HepG2 (cell line): ENCODE measurements around the gene SCGB1D1. TPM values are rescaled to one million over a fixed set of nuclear protein-coding genes. Genes with fewer than 3 reads are reported as not detected.

Experiments used
- ATAC-seq: fragments of 200-7000 bp; cut with Tn5 transposase; 3 replicates; pipeline ENCODE4 v1.9.1; 2020; ENCODE audit warnings: mild to moderate bottlenecking, moderate library complexity
- BruUV-seq: library from RNA; stranded (reverse); fragments of 400-500 nt; replicated peaks from 2 replicates; lab custom pipeline; 2021; lab: Mats Ljungman, UMichigan
- CTCF ChIA-PET: fragments of 300-600 bp; formaldehyde crosslinking; extraction: SDS; loops from one replicate; lab custom pipeline; 2021; ENCODE audit warnings: low total read pairs, inconsistent platforms, low intra/inter-chr PET ratio; lab: Yijun Ruan, JAX
- POLR2A ChIA-PET: fragments of 350-600 bp; sonication (Branson Sonifier 250); formaldehyde crosslinking; loops from one replicate; lab custom pipeline; 2020; ENCODE audit warnings: antibody characterized with exemption, inconsistent platforms; lab: Yijun Ruan, JAX
- DNase-seq: peaks from one replicate; pipeline ENCODE4 v3.0.0-alpha.2; 2015; ENCODE audit warnings: low spot score
- FAIRE-seq: peaks from 3 replicates; lab custom pipeline; 2011; peaks lifted over from hg19 to GRCh38; lab: Jason Lieb, UNC
- H2AFZ ChIP-seq: one replicate; pipeline ENCODE4 v1.6.1; 2011; ENCODE audit warnings: low read length, inconsistent platforms
- H3K27ac ChIP-seq: fragments of 300-600 bp; 3 replicates; pipeline ENCODE4 v1.8.0; 2011; ENCODE audit warnings: mixed run types, mild to moderate bottlenecking, mixed read lengths, low read length, inconsistent platforms; ENCODE audit not compliant: insufficient read depth; ENCODE audit errors: extremely low read length
- H3K27me3 ChIP-seq, 2 experiments: fragments of 200-600 bp in 1 of 2; 2 replicates in 1 of 2; 3 replicates in 1 of 2; pipeline versions ENCODE4 v1.6.0 to v1.8.0; 2011; ENCODE audit warnings: low read length in 2 of 2, mild to moderate bottlenecking in 2 of 2, moderate library complexity in 2 of 2, inconsistent platforms in 1 of 2; ENCODE audit not compliant: insufficient read depth in 2 of 2, control insufficient read depth in 1 of 2
- H3K36me3 ChIP-seq, 2 experiments: fragments of 200-600 bp in 1 of 2; replicated peaks in 1 of 2; 2 replicates in 1 of 2; 3 replicates in 1 of 2; pipeline versions ENCODE4 v1.5.1 to v1.8.0; 2011; ENCODE audit warnings: low read length in 2 of 2, inconsistent platforms in 1 of 2; ENCODE audit not compliant: insufficient read depth in 2 of 2, control insufficient read depth in 1 of 2
- H3K4me1 ChIP-seq: 2 replicates; pipeline ENCODE4 v1.5.1; 2012; ENCODE audit warnings: low read length, inconsistent platforms; ENCODE audit not compliant: insufficient read depth
- H3K4me2 ChIP-seq: 2 replicates; pipeline ENCODE4 v1.6.0; 2011; ENCODE audit warnings: low read depth, low read length, inconsistent platforms
- H3K4me3 ChIP-seq, 3 experiments: fragments of 200-600 bp in 1 of 3; sonication (generic), shearing (Covaris generic) in 1 of 3; replicated peaks in 1 of 3; 2 replicates each; pipeline ENCODE4 v1.5.1; 2011 to 2016; ENCODE audit warnings: low read length in 3 of 3, inconsistent platforms in 2 of 3, low read depth in 2 of 3, mild to moderate bottlenecking in 2 of 3, control low read depth in 1 of 3, mixed read lengths in 1 of 3; ENCODE audit not compliant: insufficient read depth in 1 of 3
- H3K79me2 ChIP-seq: one replicate; pipeline ENCODE4 v1.6.1; 2011; ENCODE audit warnings: low read length, inconsistent platforms; ENCODE audit not compliant: insufficient read depth
- H3K9ac ChIP-seq: 2 replicates; pipeline ENCODE4 v1.6.0; 2011; ENCODE audit warnings: mild to moderate bottlenecking, low read depth, low read length, inconsistent platforms; ENCODE audit not compliant: insufficient read depth
- H3K9me3 ChIP-seq: 2 replicates; pipeline ENCODE4 v1.5.1; 2012; ENCODE audit warnings: mild to moderate bottlenecking, low read length
- H4K20me1 ChIP-seq: 2 replicates; pipeline ENCODE4 v1.6.0; 2011; ENCODE audit warnings: inconsistent platforms, mild to moderate bottlenecking, low read length, moderate library complexity; ENCODE audit not compliant: insufficient read depth
- E2F5 ChIP-seq: sonication (generic); formaldehyde crosslinking; conservative IDR thresholded peaks from 2 replicates; pipeline ENCODE4 v1.4.0; 2020; ENCODE audit warnings: missing genetic modification reagents
- GATAD2A ChIP-seq: IDR thresholded peaks from 2 replicates; pipeline ENCODE4 v1.6.1; 2016
- HES4 ChIP-seq: sonication (generic); formaldehyde crosslinking; IDR thresholded peaks from 2 replicates; pipeline ENCODE4 v1.9.0; 2021; ENCODE audit warnings: mild to moderate bottlenecking, missing genetic modification reagents, borderline replicate concordance
- JUN ChIP-seq: sonication (generic); formaldehyde crosslinking; IDR thresholded peaks from 2 replicates; pipeline ENCODE4 v1.4.0; 2020; ENCODE audit warnings: mild to moderate bottlenecking, missing genetic modification reagents
- REPIN1 ChIP-seq: sonication (generic); formaldehyde crosslinking; IDR thresholded peaks from 2 replicates; pipeline ENCODE4 v1.8.0; 2022; ENCODE audit warnings: missing genetic modification reagents, low read depth, mild to moderate bottlenecking, borderline replicate concordance
- REST ChIP-seq, 2 experiments: IDR thresholded peaks; 2 replicates each; pipeline ENCODE4 v1.6.1; 2011 to 2012; ENCODE audit warnings: low read length in 2 of 2, borderline replicate concordance in 1 of 2, low read depth in 1 of 2, mild to moderate bottlenecking in 1 of 2, moderate library complexity in 1 of 2
- SRF ChIP-seq: IDR thresholded peaks from 2 replicates; pipeline ENCODE4 v1.6.1; 2011; ENCODE audit warnings: mild to moderate bottlenecking, low read depth, low read length, moderate library complexity
- ZNF136 ChIP-seq: sonication (generic); formaldehyde crosslinking; IDR thresholded peaks from 2 replicates; pipeline ENCODE4 v1.8.1; 2022; ENCODE audit warnings: low read depth, mild to moderate bottlenecking, moderate library complexity, missing genetic modification reagents
- ZNF205 ChIP-seq: IDR thresholded peaks from 2 replicates; pipeline ENCODE4 v1.6.1; 2018; ENCODE audit warnings: missing biosample characterization, missing genetic modification reagents
- ZNF350 ChIP-seq: sonication (generic); formaldehyde crosslinking; IDR thresholded peaks from 2 replicates; pipeline ENCODE4 v1.4.0; 2020; ENCODE audit warnings: mild to moderate bottlenecking, low read depth, missing genetic modification reagents, borderline replicate concordance
- ZNF382 ChIP-seq: sonication (generic); formaldehyde crosslinking; IDR thresholded peaks from 2 replicates; pipeline ENCODE4 v1.5.0; 2020; ENCODE audit warnings: missing genetic modification reagents, mild to moderate bottlenecking, borderline replicate concordance
- ZNF512B ChIP-seq: sonication (generic); formaldehyde crosslinking; IDR thresholded peaks from 2 replicates; pipeline ENCODE4 v1.5.1; 2020; ENCODE audit warnings: missing genetic modification reagents, mild to moderate bottlenecking, borderline replicate concordance
- ZNF737 ChIP-seq: sonication (generic); formaldehyde crosslinking; IDR thresholded peaks from 2 replicates; pipeline ENCODE4 v1.5.0; 2020; ENCODE audit warnings: missing genetic modification reagents, mild to moderate bottlenecking, borderline replicate concordance
- whole genome bisulfite sequencing: methylation state at CpG from one replicate; pipeline ENCODE4 v1.1.6; 2017; ENCODE audit warnings: low lambda C conversion rate; 5-methylcytosine and 5-hydroxymethylcytosine counted together
- in situ Hi-C: cut with HindIII; loops from 2 replicates; pipeline ENCODE4 v1.10.0; 2017; ENCODE audit warnings: low pct_unique_long_range_greater_than_20kb; ENCODE audit not compliant: extremely low pct_ligation_motif_present
- intact Hi-C: fragments of 100-400 bp; cut with micrococcal nuclease; formaldehyde crosslinking; loops from one replicate; pipeline ENCODE4 v1.10.0; 2022; ENCODE audit not compliant: unreplicated experiment
- polyA plus RNA-seq, 8 experiments: library from polyadenylated mRNA; depleted of rRNA in 3 of 8; stranded (reverse) in 7 of 8; unstranded in 1 of 8; fragments of >200 nt; fragmentation: Illumina TruSeq in 4 of 8; extraction: Trizol in 4 of 8; gene quantifications; 2 replicates each; pipeline versions ENCODE4 v1.2.1 to v1.2.3, GENCODE V29; 2011 to 2016; ENCODE audit warnings: low read depth in 4 of 8, missing spikeins in 1 of 8, mixed read lengths in 1 of 8; ENCODE audit not compliant: insufficient read depth in 1 of 8
- total RNA-seq, 5 experiments: library from RNA; depleted of rRNA; stranded (reverse); fragments of >200 nt; fragmentation: Illumina TruSeq; extraction: Trizol; gene quantifications; 2 replicates each; pipeline ENCODE4 v1.2.3, GENCODE V29; 2016; ENCODE audit warnings: low read depth in 1 of 5
- TF ChIP-seq, protein P1 (sequence below): sonication (generic); formaldehyde crosslinking; conservative IDR thresholded peaks from 2 replicates; pipeline ENCODE4 v1.4.0; 2020; ENCODE audit warnings: missing genetic modification reagents

Gene SCGB1D1
- total and polyA plus RNA-seq, 2 of the 13 experiments (the other 11 are each of a cell fraction or from before 2014, with no cell fraction given), result not detected

- no peak for TF ChIP-seq ZNF350
- no peak for TF ChIP-seq JUN (CRISPR knock-in tag)
- no peak for TF ChIP-seq E2F5 (CRISPR knock-in tag)
- TF ChIP-seq HES4 (CRISPR knock-in tag), result no peak
- TF ChIP-seq ZNF136 (CRISPR knock-in tag), result no peak
- TF ChIP-seq ZNF382, result no peak
These were observed 48.0 kb upstream of the SCGB1D1 start (continued) for GRCh38 chr11:62142043-62142375.

- H3K4me3 ChIP-seq, result no peak overlapping the region
- TF ChIP-seq REST (IDR thresholded peaks at IDR 0.05; ENCODE audit: borderline replicate concordance in 1 of 2, low read depth in 1 of 2, low read length in 2 of 2) (no peak), ZNF737 (CRISPR knock-in tag) (no peak), ZNF512B (CRISPR knock-in tag) (no peak), SRF (no peak), ZNF205 (CRISPR knock-in tag) (no peak), REPIN1 (CRISPR knock-in tag) (no peak), GATAD2A (no peak)
- TF ChIP-seq, protein P1, sequence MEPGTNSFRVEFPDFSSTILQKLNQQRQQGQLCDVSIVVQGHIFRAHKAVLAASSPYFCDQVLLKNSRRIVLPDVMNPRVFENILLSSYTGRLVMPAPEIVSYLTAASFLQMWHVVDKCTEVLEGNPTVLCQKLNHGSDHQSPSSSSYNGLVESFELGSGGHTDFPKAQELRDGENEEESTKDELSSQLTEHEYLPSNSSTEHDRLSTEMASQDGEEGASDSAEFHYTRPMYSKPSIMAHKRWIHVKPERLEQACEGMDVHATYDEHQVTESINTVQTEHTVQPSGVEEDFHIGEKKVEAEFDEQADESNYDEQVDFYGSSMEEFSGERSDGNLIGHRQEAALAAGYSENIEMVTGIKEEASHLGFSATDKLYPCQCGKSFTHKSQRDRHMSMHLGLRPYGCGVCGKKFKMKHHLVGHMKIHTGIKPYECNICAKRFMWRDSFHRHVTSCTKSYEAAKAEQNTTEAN, result no peak
- FAIRE-seq (no peak), DNase-seq (no peak), ATAC-seq (no peak)
- no peak overlapping the region for H3K9ac ChIP-seq
- in situ Hi-C loops (no loop called here), intact Hi-C loops (no loop called here)
- no peak overlapping the region for H3K4me2 ChIP-seq
- 80% methylated on average over 3 of the region's 3 CpGs for WGBS
- POLR2A ChIA-PET, result no interaction called here
- H3K27ac ChIP-seq, result no peak overlapping the region
- no peaks in the 10 kb centered on the region for H4K20me1 ChIP-seq
- BruUV-seq, result no TSS peak
- H3K79me2 ChIP-seq, result no peaks in the 10 kb centered on the region
- no peaks in the 10 kb centered on the region for H3K9me3 ChIP-seq
- no peaks in the 10 kb centered on the region for H3K4me1 ChIP-seq
- H2AFZ ChIP-seq, result no peak overlapping the region
- peaks cover 48 to 84% of the 10 kb centered on the region in 2 experiments; a peak in 4 of 5 replicates for H3K36me3 ChIP-seq
- no peaks in the 10 kb centered on the region for H3K27me3 ChIP-seq
- CTCF ChIA-PET, result no interaction called here
These were observed 47.1 kb upstream of the SCGB1D1 start for GRCh38 chr11:62142921-62143320.
